ENCODE measurements around the gene PDCD1LG2. TPM values are rescaled to one million over a fixed set of nuclear protein-coding genes. Genes with fewer than 3 reads are reported as not detected.

PDCD1LG2 gene
- total and polyA plus RNA-seq, 2 of the 8 experiments (the other 6 are each of a cell fraction or from before 2014, with no cell fraction given), result not detected

GRCh38 chr9:5557606-5558587, 47.6 kb downstream of the PDCD1LG2 start (continued):
- TF ChIP-seq NRF1 (IDR thresholded peaks at IDR 0.05; ENCODE audit: low read depth, low read length), result no peak
- TF ChIP-seq SAP30 (IDR thresholded peaks at IDR 0.05; ENCODE audit: insufficient read depth, insufficient replicate concordance, low read length), result no peak
- no peak for TF ChIP-seq BCL11A (IDR thresholded peaks at IDR 0.05; ENCODE audit: low read depth in 2 of 2, low read length in 2 of 2)
